Measurements from ENCODE around the gene AGRN. TPM values are rescaled to one million over a fixed set of nuclear protein-coding genes. Genes with fewer than 3 reads are reported as not detected.
"Not testable (repeated sequence)": the region's sequence is repeated elsewhere in the genome, so short reads cannot be mapped to it uniquely, and the experiment has no call there.

AGRN gene
- total RNA-seq, 1 donor from 2014 or later, result 4.2 TPM

DNA sequence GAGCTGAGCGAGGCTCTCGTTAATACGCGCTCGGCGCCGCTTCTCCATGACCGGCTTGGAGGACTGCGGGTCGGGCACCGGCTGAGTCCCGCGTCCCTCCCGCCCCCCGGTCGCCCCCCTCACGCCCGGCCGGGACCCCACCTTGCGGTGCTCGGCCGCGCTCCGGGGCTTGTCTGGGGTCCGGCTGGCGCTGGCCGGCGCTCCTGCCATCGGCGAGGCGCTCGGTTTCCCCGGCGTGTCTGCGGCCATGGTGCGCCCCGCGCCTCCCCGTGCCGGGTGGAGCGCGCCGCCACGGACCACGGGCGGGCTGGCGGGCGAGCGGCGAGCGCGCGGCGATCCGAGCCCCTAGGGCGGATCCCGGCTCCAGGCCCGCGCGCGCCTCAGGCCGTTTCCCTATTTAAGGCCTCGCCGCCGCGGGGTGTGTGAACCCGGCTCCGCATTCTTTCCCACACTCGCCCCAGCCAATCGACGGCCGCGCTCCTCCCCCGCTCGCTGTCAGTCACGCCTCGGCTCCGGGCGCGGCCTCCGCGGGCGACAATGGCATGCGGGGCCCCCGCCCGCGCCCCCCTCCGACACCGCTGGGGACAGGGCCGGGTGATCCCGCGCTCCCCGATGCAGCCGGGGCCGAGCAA lies 20.1 kb upstream of the AGRN start, which contains the start of gene HES4:
HES4 (minus strand) TSS at position 373 of the 632 bp plus-strand sequence; CDS start at position 249, 124 bp downstream.
- intact Hi-C loops (cut with micrococcal nuclease), result loop anchor here (5.0 kb wide), 1 partner anchor 62 kb away; no protein-coding TSS in a partner anchor

DNA sequence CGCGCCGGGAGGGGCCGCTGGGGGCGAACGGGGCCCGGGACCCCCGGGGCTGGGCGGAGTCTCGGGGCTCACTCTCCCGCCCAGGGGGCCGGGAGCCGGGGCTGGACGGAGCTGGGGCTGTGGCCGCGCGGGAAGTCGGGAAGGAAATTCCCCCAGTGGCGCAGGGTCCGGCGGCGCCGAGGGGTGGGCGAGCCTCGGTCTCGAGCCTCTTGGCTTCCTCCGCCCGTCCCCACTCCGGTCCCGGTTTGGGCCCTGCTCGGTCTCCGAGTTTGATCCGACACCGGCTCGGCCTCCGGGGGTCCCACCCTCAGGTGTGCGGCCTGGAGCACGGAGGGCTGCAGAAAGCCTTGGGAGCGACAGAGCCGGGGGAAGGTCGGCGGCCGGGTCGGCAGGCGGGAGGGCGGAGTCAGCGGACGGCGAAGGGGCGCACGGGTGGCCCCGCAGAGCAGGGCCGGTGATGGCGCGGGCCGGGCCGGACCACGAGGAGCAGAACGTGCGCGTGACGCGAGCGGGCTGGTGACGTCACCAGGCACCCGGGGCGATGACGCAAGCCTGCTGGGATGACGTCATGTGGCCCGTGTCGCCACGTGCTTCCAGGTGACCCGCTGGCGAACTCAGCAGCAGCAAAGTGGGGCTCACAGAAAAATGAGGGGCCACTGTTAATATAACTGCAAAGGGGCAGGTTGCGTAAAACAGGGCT lies 19.4 kb upstream of the AGRN start:
- intact Hi-C loops (cut with micrococcal nuclease), result loop anchor here (5.0 kb wide), 1 partner anchor 62 kb away; no protein-coding TSS in a partner anchor

DNA sequence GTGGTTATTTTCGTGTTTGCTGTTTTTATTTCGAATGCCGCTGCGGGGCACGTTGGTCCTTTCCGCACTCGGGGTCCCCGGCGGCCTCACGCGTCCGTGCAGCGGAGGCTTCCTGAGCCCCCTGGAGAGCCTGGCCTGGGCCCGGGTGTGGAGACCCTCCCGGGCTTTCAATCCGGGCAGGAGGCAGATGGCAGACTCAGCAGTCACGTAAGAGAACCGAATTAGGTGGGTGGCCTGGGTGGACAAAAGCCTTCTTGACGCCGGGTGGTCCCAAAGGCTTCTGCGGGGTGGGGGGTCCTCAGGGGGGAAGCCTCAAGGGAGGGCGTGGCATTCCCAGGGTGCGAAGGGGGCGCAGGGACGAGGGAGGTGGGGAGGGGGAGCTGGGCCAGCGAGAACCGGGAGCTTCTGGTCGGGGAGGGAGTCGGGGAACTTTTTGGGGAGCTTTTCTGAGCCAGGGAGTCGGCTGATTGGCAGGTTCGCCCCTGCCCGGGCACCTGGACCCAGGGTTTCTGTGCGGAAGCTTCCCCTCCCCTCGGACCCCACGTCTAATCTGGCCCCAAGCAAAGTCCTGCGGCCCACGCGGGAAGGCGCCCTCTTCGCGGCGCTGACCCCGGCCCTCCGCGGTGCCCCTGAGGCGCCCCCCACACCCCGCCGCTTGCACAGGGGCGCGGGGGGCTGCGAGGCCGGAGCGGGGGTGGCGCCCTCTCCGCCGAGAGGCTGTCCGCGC lies 18.7 kb upstream of the AGRN start:
- intact Hi-C loops (cut with micrococcal nuclease), result loop anchor here (5.0 kb wide), 1 partner anchor 61 kb away; no protein-coding TSS in a partner anchor

GRCh38 chr1:1003618-1004419 lies 16.1 kb upstream of the AGRN start:
- intact Hi-C loops (cut with micrococcal nuclease), result loop anchor here (5.0 kb wide), 1 partner anchor 58 kb away; no protein-coding TSS in a partner anchor

DNA sequence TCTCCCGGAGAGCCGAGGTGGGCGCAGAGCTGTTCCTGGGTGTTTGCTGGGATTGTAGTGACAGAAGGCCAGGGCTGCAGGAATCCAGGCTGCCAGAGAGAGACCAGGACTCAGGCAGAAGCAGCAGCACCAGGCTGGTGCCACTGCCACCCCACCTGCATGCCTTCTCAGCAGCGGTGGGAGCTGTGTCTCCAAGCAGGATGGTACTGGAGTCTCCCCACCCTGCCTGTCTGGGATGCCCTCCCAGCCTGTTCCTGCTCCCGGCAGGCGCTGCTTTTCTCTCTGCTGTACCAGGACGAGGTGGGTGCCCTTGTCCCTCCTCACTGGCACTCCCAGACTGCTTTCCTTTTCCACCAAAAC lies 15.5 kb upstream of the AGRN start:
- intact Hi-C loops (cut with micrococcal nuclease), result loop anchor here (5.0 kb wide), 1 partner anchor 58 kb away; no protein-coding TSS in a partner anchor

GRCh38 chr1:1004780-1005697 lies 14.9 kb upstream of the AGRN start:
- intact Hi-C loops (cut with micrococcal nuclease), result loop anchor here (5.0 kb wide), 1 partner anchor 57 kb away; no protein-coding TSS in a partner anchor

DNA sequence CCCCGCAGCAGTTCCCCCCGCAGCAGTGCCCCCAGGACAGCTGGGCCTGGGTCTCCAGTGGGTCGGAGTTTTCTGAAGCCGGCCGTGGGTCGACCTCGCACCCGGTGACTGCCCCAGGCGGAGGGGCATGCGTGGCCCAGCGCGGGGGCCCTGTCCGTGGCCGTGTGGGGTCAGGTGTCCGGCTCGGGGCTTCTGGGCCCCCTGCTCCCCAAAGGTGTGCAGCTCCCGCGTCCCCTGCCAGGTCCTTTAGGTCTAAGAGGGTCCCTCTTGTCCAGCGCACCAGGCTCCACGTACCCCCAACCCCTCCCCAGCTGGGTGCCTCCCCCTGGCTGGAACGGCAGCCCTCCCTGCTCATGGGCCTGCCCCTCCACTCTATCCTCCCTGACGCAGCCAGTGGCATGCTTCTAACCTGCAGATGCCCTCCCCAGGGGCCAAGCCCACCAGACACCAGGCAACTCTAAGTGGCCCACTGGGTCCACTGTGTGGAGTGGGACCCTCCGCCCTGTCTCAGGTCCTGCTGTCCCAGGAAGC lies 14.1 kb upstream of the AGRN start:
- intact Hi-C loops (cut with micrococcal nuclease), result no loop called here

DNA sequence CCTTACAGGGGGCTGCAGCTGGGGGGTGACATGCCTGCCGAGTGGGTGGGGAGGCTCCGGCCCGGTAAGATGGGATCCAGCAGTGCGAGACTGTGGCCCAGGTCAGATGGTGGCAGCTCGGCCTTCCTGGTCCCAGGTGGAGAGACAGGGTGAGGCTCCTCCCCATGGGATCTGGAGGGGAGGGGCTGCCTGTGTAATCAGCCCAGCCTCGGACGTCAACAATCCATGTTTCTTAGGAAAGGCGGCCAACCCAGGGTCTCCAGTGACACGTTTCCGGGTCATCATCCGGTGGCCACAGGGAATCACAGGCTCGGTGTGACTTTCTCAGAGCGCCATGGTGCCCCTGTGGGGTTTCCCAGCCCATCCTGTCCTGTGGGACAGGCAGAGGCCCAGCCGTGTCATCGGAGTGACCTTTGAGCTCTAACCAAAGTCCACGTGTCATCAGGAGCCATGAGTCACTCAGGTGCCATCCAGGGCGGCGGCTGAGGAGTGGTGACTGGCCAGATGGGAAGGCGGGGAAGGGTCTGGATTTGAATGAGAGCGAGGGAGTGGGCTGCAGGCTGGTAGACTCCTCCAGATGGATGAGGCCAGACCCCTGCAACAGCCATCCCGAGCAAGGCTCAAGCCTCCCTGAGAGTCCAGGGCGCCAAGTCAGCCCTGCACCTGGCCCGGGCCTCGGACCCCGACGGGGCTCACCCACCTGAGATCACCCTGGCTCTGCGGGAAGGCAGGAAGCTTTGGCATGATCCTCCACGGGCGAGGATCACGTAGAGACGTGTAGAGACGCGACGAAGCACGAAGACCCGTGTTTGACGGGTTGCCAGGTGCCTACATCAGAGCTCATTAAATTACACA lies 13.4 kb upstream of the AGRN start:
- intact Hi-C loops (cut with micrococcal nuclease), result no loop called here

GRCh38 chr1:1010131-1010530 lies 9.8 kb upstream of the AGRN start:
- intact Hi-C loops (cut with micrococcal nuclease), result not testable (repeated sequence)

- intact Hi-C loops (cut with micrococcal nuclease), result no loop called here
Measured at GRCh38 chr1:1011396-1011949, 8.4 kb upstream of the AGRN start.

- intact Hi-C loops (cut with micrococcal nuclease), result loop anchor here (1.0 to 2.0 kb wide), 2 partner anchors 56 to 104 kb away; partner anchors contain the start of gene C1orf159
Measured at GRCh38 chr1:1012736-1013104, 7.2 kb upstream of the AGRN start.

DNA sequence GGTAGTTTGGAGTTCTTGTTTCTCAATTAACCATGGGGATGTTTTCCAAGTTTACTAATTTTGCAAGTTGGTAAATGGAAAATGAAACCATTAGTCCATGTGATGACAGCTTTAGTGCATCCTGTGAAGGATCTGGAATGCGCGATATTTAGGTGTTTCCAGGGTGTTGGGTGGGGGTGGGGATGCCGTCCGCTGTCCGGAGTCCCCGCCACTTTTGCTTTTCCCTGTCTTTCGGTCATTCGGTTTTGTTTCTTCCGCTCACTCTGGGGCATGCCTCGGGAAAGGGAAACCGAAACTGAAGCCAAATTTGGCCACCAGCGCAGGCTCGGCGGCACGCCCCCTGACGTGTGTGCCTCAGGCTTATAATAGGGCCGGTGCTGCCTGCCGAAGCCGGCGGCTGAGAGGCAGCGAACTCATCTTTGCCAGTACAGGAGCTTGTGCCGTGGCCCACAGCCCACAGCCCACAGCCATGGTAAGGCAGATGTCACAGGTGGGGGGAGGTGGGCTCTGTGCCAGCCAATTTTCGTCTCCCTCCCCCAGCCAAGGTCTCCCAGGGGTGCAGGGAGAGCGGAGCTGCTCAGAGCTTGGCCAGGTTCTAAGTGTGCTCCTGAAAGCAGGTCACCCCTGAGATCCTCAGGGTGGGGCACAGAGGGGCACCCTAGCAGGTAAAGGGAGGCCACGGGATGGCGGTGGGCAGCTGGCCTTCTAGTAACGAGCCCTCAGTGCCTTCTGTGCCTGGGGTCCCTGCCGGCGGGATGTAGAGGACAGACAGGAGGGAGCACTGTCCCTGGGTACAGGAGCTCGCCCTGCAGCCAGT lies 6.6 kb upstream of the AGRN start, which contains the start of gene ISG15:
ISG15 (plus strand) TSS at position 393 of the 817 bp plus-strand sequence; CDS start at position 470, 77 bp downstream.
- intact Hi-C loops (cut with micrococcal nuclease), result loop anchor here (1.0 to 2.0 kb wide), 2 partner anchors 55 to 103 kb away; partner anchors contain the start of gene C1orf159

DNA sequence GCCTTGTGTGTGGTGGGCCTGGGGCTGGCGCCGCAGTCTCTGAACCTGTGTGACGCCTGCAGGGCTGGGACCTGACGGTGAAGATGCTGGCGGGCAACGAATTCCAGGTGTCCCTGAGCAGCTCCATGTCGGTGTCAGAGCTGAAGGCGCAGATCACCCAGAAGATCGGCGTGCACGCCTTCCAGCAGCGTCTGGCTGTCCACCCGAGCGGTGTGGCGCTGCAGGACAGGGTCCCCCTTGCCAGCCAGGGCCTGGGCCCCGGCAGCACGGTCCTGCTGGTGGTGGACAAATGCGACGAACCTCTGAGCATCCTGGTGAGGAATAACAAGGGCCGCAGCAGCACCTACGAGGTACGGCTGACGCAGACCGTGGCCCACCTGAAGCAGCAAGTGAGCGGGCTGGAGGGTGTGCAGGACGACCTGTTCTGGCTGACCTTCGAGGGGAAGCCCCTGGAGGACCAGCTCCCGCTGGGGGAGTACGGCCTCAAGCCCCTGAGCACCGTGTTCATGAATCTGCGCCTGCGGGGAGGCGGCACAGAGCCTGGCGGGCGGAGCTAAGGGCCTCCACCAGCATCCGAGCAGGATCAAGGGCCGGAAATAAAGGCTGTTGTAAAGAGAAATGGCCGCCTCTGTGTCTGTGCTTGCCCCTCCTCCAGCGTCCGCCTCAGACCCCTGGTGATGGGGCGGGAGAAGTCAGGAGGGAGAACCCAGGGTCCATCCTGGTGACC lies 5.8 kb upstream of the AGRN start:
- intact Hi-C loops (cut with micrococcal nuclease), result loop anchor here (1.0 to 2.0 kb wide), 2 partner anchors 55 to 102 kb away; partner anchors contain the start of gene C1orf159

GRCh38 chr1:1014799-1015681 lies 4.9 kb upstream of the AGRN start:
- intact Hi-C loops (cut with micrococcal nuclease), result no loop called here
